IMR-90 (cell line): ENCODE data around the gene GPR17. TPM values are rescaled to one million over a fixed set of nuclear protein-coding genes. Genes with fewer than 3 reads are reported as not detected.

Experiments used
- ATAC-seq: fragments of 200-7000 bp; cut with Tn5 transposase; 2 replicates; pipeline ENCODE4 v1.9.1; 2020; ENCODE audit warnings: low read depth, mild to moderate bottlenecking, moderate library complexity
- BruUV-seq: library from RNA; stranded (reverse); fragments of 400-500 nt; replicated peaks from 2 replicates; lab custom pipeline; 2021; lab: Mats Ljungman, UMichigan
- CTCF ChIA-PET: fragments of 300-600 bp; formaldehyde crosslinking; extraction: SDS; loops from one replicate; lab custom pipeline; 2021; ENCODE audit warnings: antibody characterized with exemption; lab: Yijun Ruan, JAX
- POLR2A ChIA-PET: fragments of 300-600 bp; sonication (Branson Sonifier 250); formaldehyde crosslinking; loops from one replicate; lab custom pipeline; 2022; ENCODE audit warnings: antibody characterized with exemption; ENCODE audit not compliant: unreplicated experiment; lab: Charles Lee
- DNase-seq: peaks from one replicate; pipeline ENCODE4 v3.0.0; 2013
- H2AFZ ChIP-seq: replicated peaks from 2 replicates; pipeline ENCODE3; 2013; ENCODE audit warnings: low read length, mild to moderate bottlenecking; ENCODE audit not compliant: poor library complexity
- H2AK5ac ChIP-seq: 2 replicates; pipeline ENCODE4 v1.6.1; 2013; ENCODE audit warnings: low read depth, low read length, inconsistent platforms
- H2AK9ac ChIP-seq: replicated peaks from 2 replicates; pipeline ENCODE3; 2013; ENCODE audit warnings: mild to moderate bottlenecking, low read depth, low read length, moderate library complexity; ENCODE audit not compliant: poor library complexity
- H2BK120ac ChIP-seq: 2 replicates; pipeline ENCODE4 v1.6.1; 2013; ENCODE audit warnings: low read depth, low read length, inconsistent platforms
- H2BK15ac ChIP-seq: 3 replicates; pipeline ENCODE4 v1.6.1; 2013; ENCODE audit warnings: low read depth, low read length, inconsistent platforms
- H2BK20ac ChIP-seq: 2 replicates; pipeline ENCODE4 v1.6.1; 2013; ENCODE audit warnings: low read depth, mild to moderate bottlenecking, inconsistent platforms, low read length, moderate library complexity
- H2BK5ac ChIP-seq: 2 replicates; pipeline ENCODE4 v1.6.1; 2013; ENCODE audit warnings: mild to moderate bottlenecking, low read depth, low read length, inconsistent platforms; ENCODE audit not compliant: poor library complexity, severe bottlenecking
- H3K14ac ChIP-seq: replicated peaks from 2 replicates; pipeline ENCODE4 v1.6.1; 2013; ENCODE audit warnings: low read depth, low read length, inconsistent platforms
- H3K18ac ChIP-seq: 2 replicates; pipeline ENCODE4 v1.6.1; 2013; ENCODE audit warnings: low read depth, low read length, control low read depth
- H3K23ac ChIP-seq: 2 replicates; pipeline ENCODE4 v1.6.1; 2013; ENCODE audit warnings: low read depth, low read length, inconsistent platforms
- H3K27ac ChIP-seq: 2 replicates; pipeline ENCODE4 v1.5.1; 2013; ENCODE audit warnings: mild to moderate bottlenecking, control low read depth, low read length; ENCODE audit not compliant: insufficient read depth
- H3K27me3 ChIP-seq: 2 replicates; pipeline ENCODE4 v1.6.1; 2013; ENCODE audit warnings: low read length; ENCODE audit not compliant: control insufficient read depth, insufficient read depth
- H3K36me3 ChIP-seq: 2 replicates; pipeline ENCODE4 v1.6.1; 2013; ENCODE audit warnings: low read length, mixed read lengths; ENCODE audit not compliant: control insufficient read depth, insufficient read depth
- H3K4ac ChIP-seq: 2 replicates; pipeline ENCODE4 v1.6.1; 2013; ENCODE audit warnings: low read depth, low read length, inconsistent platforms
- H3K4me1 ChIP-seq: 2 replicates; pipeline ENCODE4 v1.6.1; 2013; ENCODE audit warnings: low read length, mixed read lengths; ENCODE audit not compliant: control insufficient read depth, insufficient read depth
- H3K4me2 ChIP-seq: 2 replicates; pipeline ENCODE4 v1.6.1; 2013; ENCODE audit warnings: low read depth, mild to moderate bottlenecking, control low read depth, low read length, moderate library complexity
- H3K4me3 ChIP-seq: 2 replicates; pipeline ENCODE4 v1.5.1; 2013; ENCODE audit warnings: low read depth, mild to moderate bottlenecking, control low read depth, low read length, moderate library complexity; ENCODE audit not compliant: insufficient read depth
- H3K56ac ChIP-seq: 2 replicates; pipeline ENCODE4 v1.6.1; 2013; ENCODE audit warnings: low read length, inconsistent platforms; ENCODE audit not compliant: insufficient read depth; ENCODE audit errors: extremely low read depth
- H3K79me1 ChIP-seq, 2 experiments: 2 replicates each; pipeline ENCODE4 v1.6.1; 2013; ENCODE audit warnings: low read length in 2 of 2, inconsistent platforms in 1 of 2, low read depth in 1 of 2
- H3K9ac ChIP-seq: 2 replicates; pipeline ENCODE4 v1.6.1; 2013; ENCODE audit warnings: low read depth, low read length, control low read depth
- H3K9me1 ChIP-seq: 2 replicates; pipeline ENCODE4 v1.6.1; 2013; ENCODE audit warnings: low read length, inconsistent platforms; ENCODE audit not compliant: insufficient read depth
- H3K9me3 ChIP-seq: 2 replicates; pipeline ENCODE4 v1.6.1; 2013; ENCODE audit warnings: low read length; ENCODE audit not compliant: control insufficient read depth, insufficient read depth
- H4K20me1 ChIP-seq: 2 replicates; pipeline ENCODE4 v1.6.1; 2013; ENCODE audit warnings: low read length, inconsistent platforms; ENCODE audit not compliant: insufficient read depth
- H4K5ac ChIP-seq: 2 replicates; pipeline ENCODE4 v1.6.1; 2013; ENCODE audit warnings: mild to moderate bottlenecking, low read depth, low read length, control low read depth
- H4K8ac ChIP-seq, 2 experiments: 2 replicates each; pipeline ENCODE4 v1.6.1; 2013; ENCODE audit warnings: low read depth in 2 of 2, low read length in 2 of 2, control low read depth in 1 of 2, inconsistent platforms in 1 of 2
- H4K91ac ChIP-seq: 2 replicates; pipeline ENCODE4 v1.6.1; 2013; ENCODE audit warnings: low read depth, low read length, inconsistent platforms; ENCODE audit not compliant: insufficient read depth
- BHLHE40 ChIP-seq: fragments of 150-350 bp; IDR thresholded peaks from 2 replicates; pipeline ENCODE4 v1.6.1; 2016; ENCODE audit warnings: mild to moderate bottlenecking, low read depth, low read length
- MAFK ChIP-seq: IDR thresholded peaks from 2 replicates; pipeline ENCODE4 v1.6.1; 2012; ENCODE audit warnings: low read depth, low read length, improper control_type of control experiment
- MAZ ChIP-seq: IDR thresholded peaks from 2 replicates; pipeline ENCODE4 v1.6.1; 2012; ENCODE audit warnings: low read depth, mild to moderate bottlenecking, low read length, improper control_type of control experiment, moderate library complexity, borderline replicate concordance
- MXI1 ChIP-seq: IDR thresholded peaks from 2 replicates; pipeline ENCODE4 v1.6.1; 2012; ENCODE audit warnings: low read depth, mild to moderate bottlenecking, low read length, moderate library complexity, borderline replicate concordance
- NFE2L2 ChIP-seq: fragments of 150-350 bp; IDR thresholded peaks from 2 replicates; pipeline ENCODE4 v1.6.1; 2016; ENCODE audit warnings: low read depth, mild to moderate bottlenecking, low read length
- POLR2A ChIP-seq: IDR thresholded peaks from 2 replicates; pipeline ENCODE4 v1.6.1; 2012; ENCODE audit warnings: mild to moderate bottlenecking, low read depth, low read length
- RCOR1 ChIP-seq: IDR thresholded peaks from 2 replicates; pipeline ENCODE4 v1.6.1; 2012; ENCODE audit warnings: mild to moderate bottlenecking, low read length, improper control_type of control experiment; ENCODE audit not compliant: insufficient replicate concordance
- RFX5 ChIP-seq: IDR thresholded peaks from 2 replicates; pipeline ENCODE4 v1.8.0; 2012; ENCODE audit warnings: low read depth, mild to moderate bottlenecking, low read length, moderate library complexity
- WGBS, 2 experiments: methylation state at CpG; one replicate each; pipeline versions ENCODE4 v1.1.5 to v1.1.7; 2013; ENCODE audit warnings: missing lambda C conversion rate in 2 of 2; ENCODE audit not compliant: insufficient read length in 1 of 2; ENCODE audit errors: extremely low coverage in 2 of 2; 5-methylcytosine and 5-hydroxymethylcytosine counted together
- dilution Hi-C: fragments of 300-500 bp; cut with HindIII; formaldehyde crosslinking; loops from one replicate; pipeline ENCODE4 v1.14.3; 2018; ENCODE audit warnings: low sequenced_read_pairs; ENCODE audit not compliant: unreplicated experiment
- in situ Hi-C: fragments of 300-500 bp; cut with MboI; formaldehyde crosslinking; loops from 3 replicates; pipeline ENCODE4 v1.14.3; 2019; ENCODE audit warnings: low sequenced_read_pairs, inconsistent platforms, mixed read lengths
- intact Hi-C: fragments of 100-400 bp; cut with micrococcal nuclease; formaldehyde crosslinking; loops from 2 replicates; pipeline ENCODE4 v1.10.0; 2022
- polyA plus RNA-seq, 3 experiments: library from polyadenylated mRNA; depleted of rRNA; stranded (reverse); fragments of >200 nt; gene quantifications; 2 replicates each; pipeline ENCODE4 v1.2.3, GENCODE V29; 2012; ENCODE audit warnings: low replicate concordance in 1 of 3
- total RNA-seq: library from RNA; depleted of rRNA; stranded (reverse); fragments of >200 nt; gene quantifications from 2 replicates; pipeline ENCODE4 v1.2.3, GENCODE V29; 2012
- TF ChIP-seq, protein P1 (sequence below): conservative IDR thresholded peaks from 2 replicates; pipeline ENCODE4 v1.5.1; 2012; ENCODE audit warnings: mild to moderate bottlenecking, low read depth, low read length, improper control_type of control experiment
- TF ChIP-seq, protein P2 (sequence below): fragments of 150-350 bp; IDR thresholded peaks from 2 replicates; pipeline ENCODE4 v1.6.1; 2016; ENCODE audit warnings: low read depth, mild to moderate bottlenecking, low read length, moderate library complexity, borderline replicate concordance

Gene GPR17
- total and polyA plus RNA-seq, 2 of the 4 experiments (the other 2 are of a cell fraction): not detected

DNA sequence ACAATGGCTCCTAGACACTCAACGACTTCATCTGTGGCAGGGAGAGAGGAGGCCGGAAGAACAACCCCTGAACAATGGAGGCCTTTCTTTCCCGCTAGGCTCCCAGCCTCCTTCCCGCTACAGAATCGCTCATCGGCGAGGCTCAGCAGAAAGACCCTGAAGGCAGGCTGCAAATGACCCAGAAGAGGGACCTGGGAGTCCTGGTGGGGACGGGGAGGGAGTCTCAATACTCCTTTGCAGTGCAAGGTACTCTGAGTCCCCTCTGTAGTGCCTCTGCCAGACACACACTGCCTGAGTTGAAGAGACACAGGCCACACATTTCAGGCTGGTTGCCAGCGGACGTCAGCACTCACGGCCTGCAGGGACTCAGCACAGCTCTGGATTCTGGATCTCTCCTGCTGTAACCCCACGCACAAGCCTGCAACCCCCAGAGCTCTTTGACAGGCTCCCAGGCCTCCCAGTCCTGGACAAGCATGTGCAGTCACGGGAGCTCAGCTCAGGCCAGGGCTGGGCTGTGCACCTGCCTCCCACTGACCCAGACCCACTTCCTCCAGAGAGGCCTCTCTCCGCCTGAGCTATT is 6.1 kb downstream of the GPR17 start:
- TF ChIP-seq, protein P1, sequence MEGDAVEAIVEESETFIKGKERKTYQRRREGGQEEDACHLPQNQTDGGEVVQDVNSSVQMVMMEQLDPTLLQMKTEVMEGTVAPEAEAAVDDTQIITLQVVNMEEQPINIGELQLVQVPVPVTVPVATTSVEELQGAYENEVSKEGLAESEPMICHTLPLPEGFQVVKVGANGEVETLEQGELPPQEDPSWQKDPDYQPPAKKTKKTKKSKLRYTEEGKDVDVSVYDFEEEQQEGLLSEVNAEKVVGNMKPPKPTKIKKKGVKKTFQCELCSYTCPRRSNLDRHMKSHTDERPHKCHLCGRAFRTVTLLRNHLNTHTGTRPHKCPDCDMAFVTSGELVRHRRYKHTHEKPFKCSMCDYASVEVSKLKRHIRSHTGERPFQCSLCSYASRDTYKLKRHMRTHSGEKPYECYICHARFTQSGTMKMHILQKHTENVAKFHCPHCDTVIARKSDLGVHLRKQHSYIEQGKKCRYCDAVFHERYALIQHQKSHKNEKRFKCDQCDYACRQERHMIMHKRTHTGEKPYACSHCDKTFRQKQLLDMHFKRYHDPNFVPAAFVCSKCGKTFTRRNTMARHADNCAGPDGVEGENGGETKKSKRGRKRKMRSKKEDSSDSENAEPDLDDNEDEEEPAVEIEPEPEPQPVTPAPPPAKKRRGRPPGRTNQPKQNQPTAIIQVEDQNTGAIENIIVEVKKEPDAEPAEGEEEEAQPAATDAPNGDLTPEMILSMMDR: no peak
- TF ChIP-seq MAZ: no peak
- TF ChIP-seq MXI1: no peak
- TF ChIP-seq POLR2A: no peak
- TF ChIP-seq BHLHE40: no peak
- TF ChIP-seq NFE2L2: no peak
- no peak for TF ChIP-seq RCOR1
- TF ChIP-seq, protein P2, sequence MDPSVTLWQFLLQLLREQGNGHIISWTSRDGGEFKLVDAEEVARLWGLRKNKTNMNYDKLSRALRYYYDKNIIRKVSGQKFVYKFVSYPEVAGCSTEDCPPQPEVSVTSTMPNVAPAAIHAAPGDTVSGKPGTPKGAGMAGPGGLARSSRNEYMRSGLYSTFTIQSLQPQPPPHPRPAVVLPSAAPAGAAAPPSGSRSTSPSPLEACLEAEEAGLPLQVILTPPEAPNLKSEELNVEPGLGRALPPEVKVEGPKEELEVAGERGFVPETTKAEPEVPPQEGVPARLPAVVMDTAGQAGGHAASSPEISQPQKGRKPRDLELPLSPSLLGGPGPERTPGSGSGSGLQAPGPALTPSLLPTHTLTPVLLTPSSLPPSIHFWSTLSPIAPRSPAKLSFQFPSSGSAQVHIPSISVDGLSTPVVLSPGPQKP: no peak
- no peak for TF ChIP-seq MAFK
- no peak for TF ChIP-seq RFX5
- intact Hi-C loops (no loop called here), in situ Hi-C loops (no loop called here), dilution Hi-C loops (no loop called here)
- H3K56ac ChIP-seq: no peak overlapping the region
- peaks cover 0 to 17% of the 10 kb centered on the region in 2 experiments; a peak in 2 of 4 replicates for H3K79me1 ChIP-seq
- no peak overlapping the region for H2BK120ac ChIP-seq
- no peak overlapping the region for H3K4ac ChIP-seq
- H3K9me1 ChIP-seq: peaks cover 10% of the 10 kb centered on the region; the same call in 1 of the 2 replicates
- no peak overlapping the region for H3K4me2 ChIP-seq
- H4K5ac ChIP-seq: no peak overlapping the region
- H3K9ac ChIP-seq: no peak overlapping the region
- no peak overlapping the region for H2AFZ ChIP-seq
- peaks cover 5% of the 10 kb centered on the region; the same call in 1 of the 2 replicates for H3K4me1 ChIP-seq
- H3K36me3 ChIP-seq: peaks cover 17% of the 10 kb centered on the region
- H2BK20ac ChIP-seq: no peak overlapping the region
- no peak overlapping the region for H2AK5ac ChIP-seq
- H3K14ac ChIP-seq: no peak overlapping the region
- no peak overlapping the region for H3K23ac ChIP-seq
- no peak for DNase-seq
- no TSS peak for BruUV-seq
- H4K91ac ChIP-seq: no peak overlapping the region
- no peak overlapping the region for H2AK9ac ChIP-seq
- H3K27me3 ChIP-seq: no peaks in the 10 kb centered on the region
- ChIA-PET CTCF (no interaction called here), POLR2A (no interaction called here)
- 63% methylated on average over 4 of the region's 14 CpGs; no CpG with 5 or more reads in 1 of the 2 experiments for WGBS, 2 experiments
- H4K20me1 ChIP-seq: peaks cover 11% of the 10 kb centered on the region
- no peak overlapping the region for H3K27ac ChIP-seq
- no peak for ATAC-seq
- H3K18ac ChIP-seq: no peak overlapping the region
- H3K4me3 ChIP-seq: no peak overlapping the region
- no peak overlapping the region for H2BK5ac ChIP-seq
- H3K9me3 ChIP-seq: no peaks in the 10 kb centered on the region
- no peak overlapping the region for H4K8ac ChIP-seq
- no peak overlapping the region for H2BK15ac ChIP-seq
